ENCODE measurements around the gene NCKAP5.

The NCKAP5 gene

GRCh38 chr2:133416146-133416545 is 152.1 kb downstream of the NCKAP5 start:
- Histone ChIP-seq H2AFZ (ENCODE audit: low read depth, low read length) (no peak overlapping the region), H3K4me2 (ENCODE audit: insufficient read depth, low read length) (no peak overlapping the region), H3K79me2 (ENCODE audit: insufficient read depth, low read length) (no peaks in the 10 kb centered on the region), H3K27ac (ENCODE audit: low read length) (no peak overlapping the region), H3K36me3 (ENCODE audit: insufficient read depth, low read length) (no peaks in the 10 kb centered on the region), H3K9ac (ENCODE audit: low read depth, low read length) (no peak overlapping the region), H3K4me1 (ENCODE audit: insufficient read depth, low read length) (no peaks in the 10 kb centered on the region), H3K27me3 (ENCODE audit: insufficient read depth, low read length, poor library complexity) (peaks cover 5% of the 10 kb centered on the region), H4K20me1 (ENCODE audit: insufficient read depth, low read length) (no peaks in the 10 kb centered on the region), H3K4me3 (ENCODE audit: low read depth in 1 of 2, low read length in 2 of 2) (no peak overlapping the region), H3K9me3 (ENCODE audit: insufficient read depth, low read length, severe bottlenecking) (no peaks in the 10 kb centered on the region)
- ATAC-seq (ENCODE audit: insufficient read depth, low read depth) (no peak), DNase-seq (no peak)
- TF ChIP-seq, protein P1, sequence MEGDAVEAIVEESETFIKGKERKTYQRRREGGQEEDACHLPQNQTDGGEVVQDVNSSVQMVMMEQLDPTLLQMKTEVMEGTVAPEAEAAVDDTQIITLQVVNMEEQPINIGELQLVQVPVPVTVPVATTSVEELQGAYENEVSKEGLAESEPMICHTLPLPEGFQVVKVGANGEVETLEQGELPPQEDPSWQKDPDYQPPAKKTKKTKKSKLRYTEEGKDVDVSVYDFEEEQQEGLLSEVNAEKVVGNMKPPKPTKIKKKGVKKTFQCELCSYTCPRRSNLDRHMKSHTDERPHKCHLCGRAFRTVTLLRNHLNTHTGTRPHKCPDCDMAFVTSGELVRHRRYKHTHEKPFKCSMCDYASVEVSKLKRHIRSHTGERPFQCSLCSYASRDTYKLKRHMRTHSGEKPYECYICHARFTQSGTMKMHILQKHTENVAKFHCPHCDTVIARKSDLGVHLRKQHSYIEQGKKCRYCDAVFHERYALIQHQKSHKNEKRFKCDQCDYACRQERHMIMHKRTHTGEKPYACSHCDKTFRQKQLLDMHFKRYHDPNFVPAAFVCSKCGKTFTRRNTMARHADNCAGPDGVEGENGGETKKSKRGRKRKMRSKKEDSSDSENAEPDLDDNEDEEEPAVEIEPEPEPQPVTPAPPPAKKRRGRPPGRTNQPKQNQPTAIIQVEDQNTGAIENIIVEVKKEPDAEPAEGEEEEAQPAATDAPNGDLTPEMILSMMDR (IDR thresholded peaks at IDR 0.05; ENCODE audit: borderline replicate concordance, extremely low read depth, low read length, poor library complexity, severe bottlenecking): no peak
- no peak for TF ChIP-seq EZH2 (IDR thresholded peaks at IDR 0.05; ENCODE audit: borderline replicate concordance, low read depth, low read length, severe bottlenecking)

DNA sequence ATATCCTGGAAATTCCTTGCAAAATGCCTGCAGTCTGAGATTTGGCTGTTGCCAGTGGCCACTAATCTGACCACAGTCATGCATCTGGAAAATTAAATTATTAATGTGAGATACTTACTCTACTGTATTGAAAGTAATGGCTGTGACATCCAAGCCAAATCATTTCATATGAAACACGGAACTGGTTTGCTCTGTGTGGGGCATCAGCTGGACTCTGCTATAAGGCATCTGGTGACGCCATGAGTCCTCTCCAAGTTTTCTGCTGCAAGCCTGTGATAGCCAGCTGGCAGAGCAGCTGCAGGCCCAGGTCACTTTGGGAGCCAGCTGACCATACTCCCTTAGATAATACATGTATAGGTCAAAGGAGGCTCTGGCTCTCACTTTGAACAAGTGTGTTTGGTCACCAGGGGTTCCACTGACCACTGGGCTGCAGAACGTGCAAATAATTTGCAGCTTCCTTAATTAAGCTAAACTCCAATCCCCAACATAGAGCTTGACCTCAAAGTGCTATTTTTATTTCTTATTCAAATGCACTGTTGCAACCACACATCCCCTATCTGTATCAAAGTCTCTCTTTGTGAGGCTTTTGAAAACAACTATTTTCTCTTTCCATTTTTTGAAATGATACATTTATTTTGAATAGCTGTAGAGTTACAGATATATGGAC is 152.9 kb downstream of the NCKAP5 start:
- no peaks in the 10 kb centered on the region for H3K79me2 ChIP-seq (ENCODE audit: insufficient read depth, low read length)
- no peaks in the 10 kb centered on the region for H3K4me1 ChIP-seq (ENCODE audit: insufficient read depth, low read length)
- ATAC-seq (ENCODE audit: insufficient read depth, low read depth): no peak
- H3K9ac ChIP-seq (ENCODE audit: low read depth, low read length): no peak overlapping the region
- H3K9me3 ChIP-seq (ENCODE audit: insufficient read depth, low read length, severe bottlenecking): no peaks in the 10 kb centered on the region
- no peaks in the 10 kb centered on the region for H4K20me1 ChIP-seq (ENCODE audit: insufficient read depth, low read length)
- peaks cover 7% of the 10 kb centered on the region for H3K27me3 ChIP-seq (ENCODE audit: insufficient read depth, low read length, poor library complexity)
- TF ChIP-seq EZH2 (IDR thresholded peaks at IDR 0.05; ENCODE audit: borderline replicate concordance, low read depth, low read length, severe bottlenecking): no peak
- TF ChIP-seq, protein P1 (IDR thresholded peaks at IDR 0.05; ENCODE audit: borderline replicate concordance, extremely low read depth, low read length, poor library complexity, severe bottlenecking): no peak
- no peak overlapping the region for H3K4me3 ChIP-seq (ENCODE audit: low read depth in 1 of 2, low read length in 2 of 2)
- H3K4me2 ChIP-seq (ENCODE audit: insufficient read depth, low read length): no peak overlapping the region
- no peak for DNase-seq
- H3K36me3 ChIP-seq (ENCODE audit: insufficient read depth, low read length): no peaks in the 10 kb centered on the region
- H3K27ac ChIP-seq (ENCODE audit: low read length): no peak overlapping the region
- H2AFZ ChIP-seq (ENCODE audit: low read depth, low read length): no peak overlapping the region

- Histone ChIP-seq H3K79me2 (ENCODE audit: insufficient read depth, low read length) (no peaks in the 10 kb centered on the region), H3K27ac (ENCODE audit: low read length) (no peak overlapping the region), H2AFZ (ENCODE audit: low read depth, low read length) (no peak overlapping the region), H3K9me3 (ENCODE audit: insufficient read depth, low read length, severe bottlenecking) (no peaks in the 10 kb centered on the region), H3K4me2 (ENCODE audit: insufficient read depth, low read length) (no peak overlapping the region), H3K4me1 (ENCODE audit: insufficient read depth, low read length) (no peaks in the 10 kb centered on the region), H4K20me1 (ENCODE audit: insufficient read depth, low read length) (no peaks in the 10 kb centered on the region), H3K27me3 (ENCODE audit: insufficient read depth, low read length, poor library complexity) (peaks cover 7% of the 10 kb centered on the region), H3K9ac (ENCODE audit: low read depth, low read length) (no peak overlapping the region), H3K4me3 (ENCODE audit: low read depth in 1 of 2, low read length in 2 of 2) (no peak overlapping the region), H3K36me3 (ENCODE audit: insufficient read depth, low read length) (no peaks in the 10 kb centered on the region)
- no peak for DNase-seq
- TF ChIP-seq, protein P1 (IDR thresholded peaks at IDR 0.05; ENCODE audit: borderline replicate concordance, extremely low read depth, low read length, poor library complexity, severe bottlenecking): no peak
- no peak for TF ChIP-seq EZH2 (IDR thresholded peaks at IDR 0.05; ENCODE audit: borderline replicate concordance, low read depth, low read length, severe bottlenecking)
- ATAC-seq (ENCODE audit: insufficient read depth, low read depth): no peak
Measured at GRCh38 chr2:133414486-133415209, 153.6 kb downstream of the NCKAP5 start.

Measured in DND-41 (cell line).